ENCODE measurements around the gene C5orf63. TPM values are rescaled to one million over a fixed set of nuclear protein-coding genes. Genes with fewer than 3 reads are reported as not detected.

C5orf63 gene
- total and polyA plus RNA-seq, 2 of the 8 experiments (the other 6 are each of a cell fraction or from before 2014, with no cell fraction given), result 0.67 to 0.71 TPM

DNA sequence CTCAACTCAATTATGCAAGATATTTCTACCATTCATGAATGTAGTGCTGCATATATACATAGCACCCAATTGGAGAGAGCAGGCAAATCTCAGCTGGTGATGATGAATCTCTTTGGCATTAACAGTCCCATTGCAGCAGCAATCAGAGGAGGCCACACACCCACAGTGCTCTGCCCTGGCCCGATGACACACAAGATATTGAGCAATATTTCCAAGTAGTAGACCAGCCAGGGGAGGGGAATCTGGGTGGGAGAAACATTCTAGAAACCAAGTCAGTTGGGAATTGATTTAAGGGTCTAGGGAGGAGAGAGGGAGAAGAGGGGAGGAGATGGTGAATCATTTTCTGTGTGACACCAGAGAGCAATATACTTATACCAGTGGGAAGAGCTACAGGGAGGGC lies 14.9 kb upstream of the C5orf63 start:
- Histone ChIP-seq H3K4me2 (ENCODE audit: insufficient read depth in 1 of 2, low read depth in 2 of 2, low read length in 2 of 2) (no peak overlapping the region), H3K36me3 (ENCODE audit: control insufficient read depth in 2 of 4, insufficient read depth in 4 of 4, low read length in 3 of 4) (no peaks in the 10 kb centered on the region), H3K27me3 (replicated peaks in 1 of 4; ENCODE audit: control insufficient read depth in 3 of 4, extremely low read depth in 1 of 4, insufficient read depth in 3 of 4, low read length in 3 of 4) (no peaks in the 10 kb centered on the region), H3K56ac (replicated peaks; ENCODE audit: insufficient read length, low read depth, low read length) (no peak overlapping the region), H2BK120ac (replicated peaks; ENCODE audit: low read depth, low read length) (no peak overlapping the region), H3K27ac (ENCODE audit: low read depth, low read length) (no peak overlapping the region), H2BK15ac (ENCODE audit: low read length) (no peak overlapping the region), H3K4me3 (ENCODE audit: extremely low read depth in 1 of 4, insufficient read depth in 2 of 4, low read depth in 3 of 4, low read length in 4 of 4) (no peak overlapping the region), H2AK5ac (ENCODE audit: low read depth, low read length) (no peak overlapping the region), H3K23me2 (ENCODE audit: low read depth, low read length) (no peaks in the 10 kb centered on the region; the same call in 1 of the 2 replicates), H3K4ac (replicated peaks; ENCODE audit: insufficient read length, low read depth, low read length) (no peak overlapping the region), H4K91ac (replicated peaks; ENCODE audit: insufficient read length, low read length) (no peak overlapping the region), H4K20me1 (replicated peaks in 1 of 2; ENCODE audit: control insufficient read depth in 1 of 2, insufficient read depth in 2 of 2, low read length in 2 of 2) (no peaks in the 10 kb centered on the region), H2BK12ac (ENCODE audit: low read depth, low read length) (no peak overlapping the region), H4K5ac (ENCODE audit: insufficient read length, low read depth, low read length) (no peak overlapping the region), H2BK5ac (ENCODE audit: low read depth, low read length) (no peak overlapping the region), H2BK20ac (ENCODE audit: low read length) (no peak overlapping the region), H3K79me2 (ENCODE audit: control insufficient read depth in 1 of 2, insufficient read depth in 2 of 2, low read length in 2 of 2) (no peaks in the 10 kb centered on the region), H3K9me3 (ENCODE audit: insufficient read depth in 2 of 2, low read depth in 1 of 2, low read length in 1 of 2) (no peaks in the 10 kb centered on the region), H3K79me1 (ENCODE audit: low read depth, low read length) (no peaks in the 10 kb centered on the region), H3K23ac (ENCODE audit: insufficient read length) (no peak overlapping the region), H2AFZ (ENCODE audit: low read length) (no peak overlapping the region), H3K18ac (ENCODE audit: extremely low read depth, low read length) (no peak overlapping the region), H3K14ac (ENCODE audit: insufficient read length) (no peak overlapping the region), H3K4me1 (replicated peaks in 1 of 4; ENCODE audit: control insufficient read depth in 3 of 4, insufficient read depth in 4 of 4, low read length in 3 of 4) (peaks cover 0 to 4% (median 3%) of the 10 kb centered on the region in 4 experiments; a peak in 4 of 7 replicates), H4K8ac (ENCODE audit: extremely low read depth, insufficient read depth, low read length) (no peak overlapping the region), H3K9ac (replicated peaks in 1 of 4; ENCODE audit: extremely low read depth in 1 of 4, low read depth in 3 of 4, low read length in 3 of 4) (no peak overlapping the region)
- CTCF ChIA-PET (ENCODE audit: partially characterized antibody), result interaction anchor here (0.6 kb wide), 1 partner anchor 446 kb away, joined by 5 read pairs; no protein-coding TSS in a partner anchor
- DNase-seq (ENCODE audit: low read depth in 1 of 2, low spot score in 2 of 2) (no peak), FAIRE-seq (no peak)
- WGBS, 2 experiments (ENCODE audit: extremely low coverage in 1 of 2, insufficient coverage in 1 of 2, insufficient read length in 1 of 2, insufficient replicate concordance in 2 of 2, low coverage in 1 of 2, low lambda C conversion rate in 2 of 2, missing lambda C conversion rate in 1 of 2), result 94% methylated on average over 1 of the region's 1 CpG; no CpG with 5 or more reads in 1 of the 2 experiments
- POLR2A ChIA-PET (ENCODE audit: partially characterized antibody), result no interaction called here
- TF ChIP-seq HDAC2 (IDR thresholded peaks at IDR 0.05; ENCODE audit: borderline replicate concordance in 1 of 2, low read depth in 2 of 2, low read length in 2 of 2) (no peak), CBX5 (IDR thresholded peaks at IDR 0.05; ENCODE audit: low read depth, low read length) (no peak), SP4 (IDR thresholded peaks at IDR 0.05; ENCODE audit: low read length) (no peak), ASH2L (IDR thresholded peaks at IDR 0.05; ENCODE audit: low read length) (no peak), POLR2AphosphoS5 (IDR thresholded peaks at IDR 0.05; ENCODE audit: low read depth, low read length) (no peak), SIX5 (IDR thresholded peaks at IDR 0.05; ENCODE audit: low read depth, low read length) (no peak), KDM1A (IDR thresholded peaks at IDR 0.05; ENCODE audit: borderline replicate concordance, low read length) (no peak), TCF12 (IDR thresholded peaks at IDR 0.05; ENCODE audit: low read depth, low read length) (no peak), CEBPB (IDR thresholded peaks at IDR 0.05; ENCODE audit: low read depth, low read length) (no peak), GTF2F1 (IDR thresholded peaks at IDR 0.05; ENCODE audit: borderline replicate concordance, low read depth, low read length) (no peak), JUN (IDR thresholded peaks at IDR 0.05; ENCODE audit: low read depth, low read length) (no peak), YY1 (IDR thresholded peaks at IDR 0.05; ENCODE audit: low read depth, low read length) (no peak), RFX5 (IDR thresholded peaks at IDR 0.05; ENCODE audit: borderline replicate concordance, low read depth, low read length) (no peak), BRCA1 (IDR thresholded peaks at IDR 0.05; ENCODE audit: low read depth, low read length) (no peak)
- TF ChIP-seq, protein P1, sequence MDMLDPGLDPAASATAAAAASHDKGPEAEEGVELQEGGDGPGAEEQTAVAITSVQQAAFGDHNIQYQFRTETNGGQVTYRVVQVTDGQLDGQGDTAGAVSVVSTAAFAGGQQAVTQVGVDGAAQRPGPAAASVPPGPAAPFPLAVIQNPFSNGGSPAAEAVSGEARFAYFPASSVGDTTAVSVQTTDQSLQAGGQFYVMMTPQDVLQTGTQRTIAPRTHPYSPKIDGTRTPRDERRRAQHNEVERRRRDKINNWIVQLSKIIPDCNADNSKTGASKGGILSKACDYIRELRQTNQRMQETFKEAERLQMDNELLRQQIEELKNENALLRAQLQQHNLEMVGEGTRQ (IDR thresholded peaks at IDR 0.05; ENCODE audit: low read length), result no peak

Data from H1 (cell line).